A549 (cell line): ENCODE measurements around the gene EMID1. TPM values are rescaled to one million over a fixed set of nuclear protein-coding genes. Genes with fewer than 3 reads are reported as not detected.

ENCODE experiments used
- ATAC-seq, 2 experiments: fragments of 200-7000 bp in 1 of 2; fragments of >200 bp in 1 of 2; cut with Nextera tagmentation in 1 of 2; cut with Tn5 transposase in 1 of 2; 3 replicates each; pipeline versions ENCODE4 v1.8.0 to v1.9.1; 2018 to 2020; ENCODE audit warnings: mild to moderate bottlenecking in 1 of 2, moderate library complexity in 1 of 2
- CTCF ChIA-PET: fragments of 300-600 bp; sonication (Branson Sonifier 250); formaldehyde crosslinking; extraction: SDS; loops from one replicate; lab custom pipeline; 2021; ENCODE audit warnings: antibody characterized with exemption, inconsistent platforms; lab: Yijun Ruan, JAX
- POLR2A ChIA-PET: fragments of 350-600 bp; formaldehyde crosslinking; extraction: SDS; loops from one replicate; lab custom pipeline; 2021; ENCODE audit warnings: antibody characterized with exemption, inconsistent platforms; lab: Yijun Ruan, JAX
- DNase-seq, 2 experiments: peaks; one replicate each; pipeline versions ENCODE4 v3.0.0 to v3.0.0-alpha.2; 2011 to 2016; ENCODE audit warnings: low read depth in 1 of 2, low spot score in 1 of 2
- FAIRE-seq: peaks from 2 replicates; lab custom pipeline; 2011; peaks lifted over from hg19 to GRCh38; lab: Jason Lieb, UNC
- H3K27ac ChIP-seq, 2 experiments: fragments of >200 bp; sonication (Bioruptor Twin); formaldehyde crosslinking; 3 replicates each; pipeline ENCODE4 v1.5.1; 2016 to 2017
- H3K4me1 ChIP-seq: fragments of >200 bp; sonication (Bioruptor Twin); formaldehyde crosslinking; 3 replicates; pipeline ENCODE4 v1.6.1; 2016
- H3K4me2 ChIP-seq: fragments of >200 bp; sonication (Bioruptor Twin); formaldehyde crosslinking; 3 replicates; pipeline ENCODE4 v1.6.1; 2016
- H3K4me3 ChIP-seq: fragments of >200 bp; sonication (Bioruptor Twin); formaldehyde crosslinking; 3 replicates; pipeline ENCODE4 v1.5.1; 2016
- H3K9me3 ChIP-seq: fragments of >200 bp; sonication (Bioruptor Twin); formaldehyde crosslinking; 3 replicates; pipeline ENCODE4 v1.6.1; 2016
- CBX2 ChIP-seq: fragments of 200-600 bp; sonication (generic); IDR thresholded peaks from 2 replicates; pipeline ENCODE4 v1.6.1; 2016; ENCODE audit warnings: low read depth, mild to moderate bottlenecking, borderline replicate concordance
- EHMT2 ChIP-seq: fragments of 200-600 bp; sonication (generic); IDR thresholded peaks from 2 replicates; pipeline ENCODE4 v1.6.1; 2016; ENCODE audit warnings: antibody characterized with exemption, low read depth, mild to moderate bottlenecking, moderate library complexity
- EP300 ChIP-seq, 2 experiments: fragments of >200 bp; sonication (Bioruptor Twin); formaldehyde crosslinking; IDR thresholded peaks; 2 replicates in 1 of 2; 3 replicates in 1 of 2; pipeline ENCODE4 v1.6.1; 2016 to 2017
- ESRRA ChIP-seq: fragments of 150-350 bp; IDR thresholded peaks from 2 replicates; pipeline ENCODE4 v1.6.1; 2014; ENCODE audit warnings: mild to moderate bottlenecking, low read length, borderline replicate concordance
- FOSL2 ChIP-seq, 2 experiments: fragments of 450-650 bp in 1 of 2; fragments of >200 bp in 1 of 2; sonication (Bioruptor Twin) in 1 of 2; formaldehyde crosslinking; IDR thresholded peaks; 2 replicates each; pipeline versions ENCODE4 v1.5.0 to v1.6.1; 2016 to 2020; ENCODE audit warnings: mild to moderate bottlenecking in 1 of 2, moderate library complexity in 1 of 2
- FOXS1 ChIP-seq: fragments of 250-450 bp; sonication (Bioruptor Pico); IDR thresholded peaks from 2 replicates; pipeline ENCODE4 v1.5.0; 2020; ENCODE audit warnings: mild to moderate bottlenecking, moderate library complexity
- GATA3 ChIP-seq: IDR thresholded peaks from 2 replicates; pipeline ENCODE4 v1.6.1; 2012; ENCODE audit warnings: borderline replicate concordance
- HES2 ChIP-seq: fragments of >200 bp; sonication (Bioruptor Twin); formaldehyde crosslinking; IDR thresholded peaks from 2 replicates; pipeline ENCODE4 v1.6.1; 2016
- HEYL ChIP-seq: fragments of 250-450 bp; sonication (Bioruptor Pico); IDR thresholded peaks from 2 replicates; pipeline ENCODE4 v1.8.0; 2021; ENCODE audit warnings: mild to moderate bottlenecking, moderate library complexity
- HMGXB4 ChIP-seq: fragments of 250-450 bp; sonication (Bioruptor Pico); IDR thresholded peaks from 2 replicates; pipeline ENCODE4 v1.5.0; 2021; ENCODE audit warnings: mild to moderate bottlenecking, moderate library complexity, borderline replicate concordance
- HOXB5 ChIP-seq: fragments of 250-450 bp; sonication (Bioruptor Pico); IDR thresholded peaks from 2 replicates; pipeline ENCODE4 v1.5.0; 2020; ENCODE audit warnings: mild to moderate bottlenecking, moderate library complexity
- JUNB ChIP-seq: fragments of >200 bp; sonication (Bioruptor Twin); formaldehyde crosslinking; IDR thresholded peaks from 2 replicates; pipeline ENCODE4 v1.6.1; 2016
- KDM5A ChIP-seq: fragments of 200-600 bp; sonication (generic); IDR thresholded peaks from 2 replicates; pipeline ENCODE4 v1.6.1; 2016; ENCODE audit warnings: antibody characterized with exemption, mild to moderate bottlenecking
- MAFK ChIP-seq: fragments of 450-650 bp; IDR thresholded peaks from 2 replicates; pipeline ENCODE4 v1.6.1; 2014; ENCODE audit not compliant: partially characterized antibody
- MAX ChIP-seq: IDR thresholded peaks from 2 replicates; pipeline ENCODE4 v1.6.1; 2012
- MAZ ChIP-seq: fragments of 150-350 bp; IDR thresholded peaks from 2 replicates; pipeline ENCODE4 v1.6.1; 2014; ENCODE audit warnings: antibody characterized with exemption, low read depth, low read length, borderline replicate concordance
- MYC ChIP-seq: IDR thresholded peaks from 2 replicates; pipeline ENCODE4 v1.6.1; 2012; ENCODE audit warnings: mild to moderate bottlenecking, inconsistent platforms, low read length, improper control_type of control experiment, borderline replicate concordance
- NR3C1 ChIP-seq: fragments of >200 bp; sonication (Bioruptor Twin); formaldehyde crosslinking; IDR thresholded peaks from 3 replicates; pipeline ENCODE4 v1.6.1; 2017
- POLR2A ChIP-seq: IDR thresholded peaks from 2 replicates; pipeline ENCODE4 v1.6.1; 2012; ENCODE audit warnings: mild to moderate bottlenecking, low read length
- POLR2AphosphoS2 ChIP-seq: conservative IDR thresholded peaks from 2 replicates; pipeline ENCODE4 v1.6.1; 2012; ENCODE audit warnings: low read length, improper control_type of control experiment, inconsistent platforms
- RCOR1 ChIP-seq: fragments of 150-350 bp; IDR thresholded peaks from 2 replicates; pipeline ENCODE4 v1.6.1; 2014; ENCODE audit warnings: antibody characterized with exemption, low read length, low read depth
- SREBF2 ChIP-seq: fragments of 450-650 bp; IDR thresholded peaks from 2 replicates; pipeline ENCODE4 v1.6.1; 2014; ENCODE audit warnings: mild to moderate bottlenecking, moderate library complexity
- TFCP2L1 ChIP-seq: fragments of 250-450 bp; sonication (Bioruptor Pico); IDR thresholded peaks from 2 replicates; pipeline ENCODE4 v1.5.0; 2021; ENCODE audit warnings: mild to moderate bottlenecking
- ZNF302 ChIP-seq: fragments of 250-450 bp; sonication (Bioruptor Pico); IDR thresholded peaks from 2 replicates; pipeline ENCODE4 v1.9.0; 2021; ENCODE audit warnings: inconsistent platforms, mild to moderate bottlenecking, moderate library complexity
- ZSCAN20 ChIP-seq: fragments of 250-450 bp; sonication (Bioruptor Pico); IDR thresholded peaks from 2 replicates; pipeline ENCODE4 v1.8.0; 2022; ENCODE audit warnings: mild to moderate bottlenecking, moderate library complexity
- WGBS: methylation state at CpG from one replicate; pipeline ENCODE4 v1.1.6; 2017; ENCODE audit errors: missing lambda C conversion rate; 5-methylcytosine and 5-hydroxymethylcytosine counted together
- polyA plus RNA-seq, 4 experiments: library from polyadenylated mRNA; depleted of rRNA in 3 of 4; stranded (reverse); fragments of >200 nt; fragmentation: RNase III in 1 of 4; extraction: RNeasy Plus Mini Kit Qiagen cat#74134 plus additional on column Dnase treatment in 1 of 4; gene quantifications; 2 replicates in 3 of 4; 3 replicates in 1 of 4; pipeline ENCODE4 v1.2.3, GENCODE V29; 2011 to 2017
- TF ChIP-seq, protein P1 (sequence below): fragments of >200 bp; sonication (Bioruptor Twin); formaldehyde crosslinking; IDR thresholded peaks from 3 replicates; pipeline ENCODE4 v1.5.1; 2016
- TF ChIP-seq, protein P2 (sequence below): fragments of 150-350 bp; IDR thresholded peaks from 2 replicates; pipeline ENCODE4 v1.6.1; 2014; ENCODE audit warnings: low read depth, mild to moderate bottlenecking, low read length

The EMID1 gene
- polyA plus RNA-seq, 2 of the 4 experiments (the other 2 are of a cell fraction) = 0.28 TPM

- TF ChIP-seq, protein P1, sequence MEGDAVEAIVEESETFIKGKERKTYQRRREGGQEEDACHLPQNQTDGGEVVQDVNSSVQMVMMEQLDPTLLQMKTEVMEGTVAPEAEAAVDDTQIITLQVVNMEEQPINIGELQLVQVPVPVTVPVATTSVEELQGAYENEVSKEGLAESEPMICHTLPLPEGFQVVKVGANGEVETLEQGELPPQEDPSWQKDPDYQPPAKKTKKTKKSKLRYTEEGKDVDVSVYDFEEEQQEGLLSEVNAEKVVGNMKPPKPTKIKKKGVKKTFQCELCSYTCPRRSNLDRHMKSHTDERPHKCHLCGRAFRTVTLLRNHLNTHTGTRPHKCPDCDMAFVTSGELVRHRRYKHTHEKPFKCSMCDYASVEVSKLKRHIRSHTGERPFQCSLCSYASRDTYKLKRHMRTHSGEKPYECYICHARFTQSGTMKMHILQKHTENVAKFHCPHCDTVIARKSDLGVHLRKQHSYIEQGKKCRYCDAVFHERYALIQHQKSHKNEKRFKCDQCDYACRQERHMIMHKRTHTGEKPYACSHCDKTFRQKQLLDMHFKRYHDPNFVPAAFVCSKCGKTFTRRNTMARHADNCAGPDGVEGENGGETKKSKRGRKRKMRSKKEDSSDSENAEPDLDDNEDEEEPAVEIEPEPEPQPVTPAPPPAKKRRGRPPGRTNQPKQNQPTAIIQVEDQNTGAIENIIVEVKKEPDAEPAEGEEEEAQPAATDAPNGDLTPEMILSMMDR = no peak
- TF ChIP-seq EP300 (IDR thresholded peaks at IDR 0.05) (no peak), HMGXB4 (CRISPR knock-in tag) (no peak), JUNB (no peak), ZNF302 (CRISPR knock-in tag) (no peak), POLR2A (no peak), HOXB5 (CRISPR knock-in tag) (no peak), SREBF2 (no peak), CBX2 (no peak), KDM5A (no peak), GATA3 (no peak)
Measured at GRCh38 chr22:29197096-29197495, 8.6 kb upstream of the EMID1 start (continued).

DNA sequence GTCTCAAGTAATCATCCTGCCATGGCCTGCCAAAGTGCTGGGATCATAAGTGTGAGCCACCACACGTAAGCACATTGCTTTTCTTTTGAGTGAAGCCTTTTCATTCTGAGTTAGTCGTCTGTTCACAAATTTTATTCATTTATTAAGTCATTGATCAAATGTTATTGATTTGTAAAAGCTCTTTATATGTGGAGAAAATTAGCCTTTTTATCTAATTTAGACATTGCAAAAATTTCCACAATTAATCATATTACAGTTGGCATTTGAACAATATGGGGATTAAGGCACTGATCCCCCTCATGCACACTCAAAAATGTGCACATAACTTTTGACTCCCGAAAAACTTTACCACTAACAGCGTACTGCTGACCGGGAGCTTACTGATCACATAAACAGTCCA is 7.5 kb upstream of the EMID1 start:
- no peaks in the 10 kb centered on the region for H3K4me1 ChIP-seq
- no peak overlapping the region for H3K4me3 ChIP-seq
- no peak for ATAC-seq
- no peaks in the 10 kb centered on the region for H3K9me3 ChIP-seq
- TF ChIP-seq SREBF2 = no peak
- TF ChIP-seq, protein P2, sequence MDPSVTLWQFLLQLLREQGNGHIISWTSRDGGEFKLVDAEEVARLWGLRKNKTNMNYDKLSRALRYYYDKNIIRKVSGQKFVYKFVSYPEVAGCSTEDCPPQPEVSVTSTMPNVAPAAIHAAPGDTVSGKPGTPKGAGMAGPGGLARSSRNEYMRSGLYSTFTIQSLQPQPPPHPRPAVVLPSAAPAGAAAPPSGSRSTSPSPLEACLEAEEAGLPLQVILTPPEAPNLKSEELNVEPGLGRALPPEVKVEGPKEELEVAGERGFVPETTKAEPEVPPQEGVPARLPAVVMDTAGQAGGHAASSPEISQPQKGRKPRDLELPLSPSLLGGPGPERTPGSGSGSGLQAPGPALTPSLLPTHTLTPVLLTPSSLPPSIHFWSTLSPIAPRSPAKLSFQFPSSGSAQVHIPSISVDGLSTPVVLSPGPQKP = no peak
- TF ChIP-seq MAFK = no peak
- TF ChIP-seq RCOR1 = no peak
- no peak for TF ChIP-seq NR3C1
- no peak for TF ChIP-seq MAZ
- no peak for TF ChIP-seq ZSCAN20 (CRISPR knock-in tag)
- TF ChIP-seq EHMT2 = no peak
- TF ChIP-seq POLR2AphosphoS2 = no peak
- no peak for TF ChIP-seq ESRRA
- TF ChIP-seq MAX = no peak
- no peak for TF ChIP-seq FOSL2 (IDR thresholded peaks at IDR 0.05)
- no peak for TF ChIP-seq FOSL2 (CRISPR knock-in tag; IDR thresholded peaks at IDR 0.05)
- TF ChIP-seq, protein P1 = no peak
- TF ChIP-seq FOXS1 (CRISPR knock-in tag) = no peak
- TF ChIP-seq MYC = no peak
- TF ChIP-seq TFCP2L1 (CRISPR knock-in tag) = no peak
- TF ChIP-seq HEYL (CRISPR knock-in tag) = no peak
- no peak for TF ChIP-seq EP300 (IDR thresholded peaks at IDR 0.05)
- TF ChIP-seq HES2 = no peak
- no peak overlapping the region for H3K27ac ChIP-seq
- ChIA-PET CTCF (interaction anchor here (1.8 to 2.0 kb wide), 2 partner anchors 13 to 48 kb away, joined by 5 read pairs; no protein-coding TSS in a partner anchor), POLR2A (no interaction called here)
- H3K4me2 ChIP-seq = no peak overlapping the region
- no peak for DNase-seq
- WGBS = 64% methylated on average over 5 of the region's 5 CpGs
- no peak for FAIRE-seq
